ENCODE data around the gene ASH1L. TPM values are rescaled to one million over a fixed set of nuclear protein-coding genes. Genes with fewer than 3 reads are reported as not detected.

Gene ASH1L
- total and polyA plus RNA-seq, 9 of the 15 experiments (the other 6 are each of a cell fraction or from before 2014, with no cell fraction given) = 2.0 to 23.3 (median 14.6) TPM

GRCh38 chr1:155609515-155610256 is 47.1 kb upstream of the ASH1L start, which contains the start of gene MSTO1 (continued):
- TF ChIP-seq CEBPZ (IDR thresholded peaks at IDR 0.05; ENCODE audit: borderline replicate concordance, low read depth, low read length) (no peak), SAFB2 (IDR thresholded peaks at IDR 0.05; ENCODE audit: borderline replicate concordance, low read depth, low read length, severe bottlenecking) (no peak), FOSL1 (tag; conservative IDR thresholded peaks at IDR 0.05) (no peak), STAT5B (CRISPR knock-in tag; IDR thresholded peaks at IDR 0.05) (no peak), IRF1 (CRISPR knock-in tag; IDR thresholded peaks at IDR 0.05; ENCODE audit: borderline replicate concordance) (no peak), STAT6 (CRISPR knock-in tag; IDR thresholded peaks at IDR 0.05) (no peak), EWSR1 (IDR thresholded peaks at IDR 0.05; ENCODE audit: borderline replicate concordance, low read depth, partially characterized antibody) (no peak), FIP1L1 (IDR thresholded peaks at IDR 0.05; ENCODE audit: low read depth, low read length, poor library complexity, severe bottlenecking) (no peak), BRD9 (IDR thresholded peaks at IDR 0.05; ENCODE audit: low read depth, partially characterized antibody) (no peak), NCOA6 (IDR thresholded peaks at IDR 0.05) (no peak), RAD21 (CRISPR knock-in tag; conservative IDR thresholded peaks at IDR 0.05 in 1 of 2, IDR thresholded peaks at IDR 0.05 in 1 of 2) (no peak), SP2 (IDR thresholded peaks at IDR 0.05; ENCODE audit: extremely low read depth, low read depth, low read length, poor library complexity, severe bottlenecking) (no peak), ZNF592 (IDR thresholded peaks at IDR 0.05) (no peak; the same call in 1 of the 2 replicates), PTRF (tag; IDR thresholded peaks at IDR 0.05) (no peak)
